H4 (cell line): ENCODE data around the gene SLC4A3. TPM values are rescaled to one million over a fixed set of nuclear protein-coding genes. Genes with fewer than 3 reads are reported as not detected.

Experiments
- DNase-seq: peaks from one replicate; pipeline ENCODE4 v3.0.0-alpha.2; 2015; ENCODE audit warnings: low spot score
- total RNA-seq: library from RNA; depleted of rRNA; stranded (reverse); fragments of >200 nt; shearing (Covaris generic); gene quantifications from 2 replicates; pipeline ENCODE4 v1.2.3, GENCODE V29; 2014

Gene SLC4A3
- total RNA-seq, 1 experiment from 2014 or later: 2.3 TPM

DNA sequence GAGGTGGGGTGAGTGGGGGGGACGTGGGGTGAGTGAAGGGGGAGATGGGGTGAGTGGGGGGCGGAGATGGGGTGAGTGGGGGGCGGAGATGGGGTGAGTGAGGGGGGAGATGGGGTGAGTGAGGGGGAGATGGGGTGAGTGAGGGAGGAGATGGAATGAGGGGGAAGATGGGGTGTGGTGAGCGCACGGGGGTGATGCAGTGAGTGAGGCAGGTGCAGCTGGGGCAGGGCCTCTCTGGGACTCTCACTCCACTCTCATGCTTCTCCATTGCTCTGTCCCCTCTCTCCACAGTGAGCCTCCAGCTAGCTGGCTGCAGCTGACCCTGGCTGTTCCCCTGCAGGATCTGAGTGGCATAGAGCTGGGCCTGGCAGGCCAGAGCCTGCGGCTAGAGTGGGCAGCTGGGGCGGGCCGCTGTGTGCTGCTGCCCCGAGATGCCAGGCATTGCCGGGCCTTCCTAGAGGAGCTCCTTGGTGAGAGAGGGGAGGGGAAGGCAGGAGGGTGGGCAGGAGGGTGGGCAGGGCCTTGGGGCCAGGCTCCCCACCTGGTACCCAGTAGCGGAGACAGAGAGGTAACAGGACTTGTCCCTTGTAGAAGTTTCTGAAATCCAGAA lies 13.9 kb upstream of the SLC4A3 start:
- DNase-seq: no peak

DNA sequence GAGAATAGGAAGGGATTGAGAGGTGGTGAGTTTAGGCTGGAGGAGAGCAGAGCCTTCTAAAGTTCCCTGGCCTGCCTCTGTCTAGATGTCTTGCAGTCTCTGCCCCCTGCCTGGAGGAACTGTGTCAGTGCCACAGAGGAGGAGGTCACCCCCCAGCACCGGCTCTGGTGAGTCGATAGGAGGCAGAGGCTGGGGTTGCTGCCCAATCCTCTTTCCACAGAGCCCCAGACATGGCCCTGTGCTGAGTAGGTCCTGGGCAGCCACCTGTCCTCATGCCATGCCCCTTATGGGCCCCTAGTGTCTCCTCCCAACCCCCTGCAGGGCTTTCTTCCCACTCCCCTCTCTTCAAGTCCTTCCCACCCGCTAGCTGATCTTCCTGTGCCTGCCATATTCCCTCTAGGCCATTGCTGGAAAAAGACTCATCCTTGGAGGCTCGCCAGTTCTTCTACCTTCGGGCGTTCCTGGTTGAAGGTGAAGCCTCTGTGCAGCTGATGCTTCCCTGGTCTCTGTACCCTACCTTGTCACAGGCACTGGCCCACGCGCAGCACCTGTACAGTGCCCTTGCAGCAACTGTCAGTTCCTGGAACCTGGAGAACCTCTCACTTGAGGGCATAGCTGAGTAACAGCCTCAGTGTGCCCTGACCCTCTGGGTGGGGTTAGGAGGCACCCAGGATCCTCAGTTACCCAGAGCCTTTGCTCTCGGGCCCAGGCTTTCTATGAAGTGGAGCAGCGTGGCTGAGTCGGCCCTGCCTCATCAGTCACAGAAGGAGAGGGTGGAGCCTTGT lies 13.2 kb upstream of the SLC4A3 start:
- no peak for DNase-seq

DNA sequence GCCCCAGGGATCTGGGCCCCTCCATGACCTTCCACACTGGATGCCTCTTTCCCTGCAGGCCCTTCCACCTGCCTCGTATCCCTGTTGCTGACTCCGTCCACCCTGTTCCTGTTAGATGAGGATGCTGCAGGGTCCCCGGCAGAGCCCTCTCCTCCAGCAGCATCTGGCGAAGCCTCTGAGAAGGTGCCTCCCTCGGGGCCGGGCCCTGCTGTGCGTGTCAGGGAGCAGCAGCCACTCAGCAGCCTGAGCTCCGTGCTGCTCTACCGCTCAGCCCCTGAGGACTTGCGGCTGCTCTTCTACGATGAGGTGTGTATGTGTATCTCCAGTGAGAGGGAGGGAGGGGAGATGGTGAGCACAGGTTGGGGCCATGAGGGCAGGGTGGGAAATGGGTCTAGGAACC lies 12.4 kb upstream of the SLC4A3 start:
- DNase-seq: no peak

DNA sequence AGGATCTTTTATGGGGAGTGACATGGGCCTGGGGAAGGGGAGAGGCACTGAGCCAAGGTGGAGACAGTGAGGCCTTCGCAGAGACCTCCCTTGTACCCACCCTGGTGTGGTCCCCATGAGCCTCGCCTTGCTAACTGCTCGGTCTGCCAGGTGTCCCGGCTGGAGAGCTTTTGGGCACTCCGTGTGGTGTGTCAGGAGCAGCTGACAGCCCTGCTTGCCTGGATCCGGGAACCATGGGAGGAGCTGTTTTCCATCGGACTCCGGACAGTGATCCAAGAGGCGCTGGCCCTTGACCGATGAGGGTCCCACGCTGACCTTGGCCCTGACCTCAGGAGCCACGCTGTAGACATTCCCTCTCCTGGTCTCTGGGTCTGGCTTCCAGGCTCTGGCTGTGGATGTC lies 11.5 kb upstream of the SLC4A3 start:
- DNase-seq: no peak

DNA sequence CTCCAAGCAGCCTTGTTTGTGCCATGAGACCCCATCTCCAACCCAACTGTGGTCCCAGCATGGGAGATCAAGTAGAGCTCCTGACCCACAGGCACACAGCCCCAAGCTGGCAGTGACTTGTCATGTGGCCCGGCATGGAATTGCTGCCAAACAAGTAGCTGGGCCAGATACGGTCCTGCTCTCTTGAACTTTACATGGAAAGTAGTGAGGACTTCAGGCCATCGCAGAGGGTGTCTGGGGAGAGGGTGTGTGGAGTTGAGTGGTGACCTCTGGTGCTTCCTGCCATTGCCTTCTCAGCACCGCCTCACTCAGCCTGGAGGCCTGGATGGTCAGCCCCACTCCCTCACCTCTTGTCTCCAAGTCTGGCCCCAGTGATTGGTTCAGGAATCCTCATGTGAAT lies 10.9 kb upstream of the SLC4A3 start:
- no peak for DNase-seq

DNA sequence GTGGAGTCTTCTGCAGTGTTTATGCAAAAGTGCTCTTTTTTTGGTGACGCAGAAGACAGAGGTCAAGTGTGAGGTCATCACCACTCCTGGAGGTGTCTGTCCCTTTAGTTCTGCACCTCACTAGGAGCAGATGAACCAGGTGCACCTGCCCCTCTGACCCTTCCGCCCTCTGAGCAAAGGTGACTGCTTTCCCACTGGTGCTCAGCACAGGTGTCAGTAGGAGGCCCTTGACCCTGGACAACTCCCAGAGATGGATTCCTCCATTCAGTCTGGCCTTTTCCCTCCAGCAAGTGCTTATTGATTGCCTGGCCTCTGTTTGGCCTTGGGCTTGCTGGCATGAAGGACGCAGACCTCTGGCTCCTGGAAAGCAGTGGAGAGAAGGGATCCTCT lies 8.7 kb upstream of the SLC4A3 start:
- DNase-seq: no peak

DNA sequence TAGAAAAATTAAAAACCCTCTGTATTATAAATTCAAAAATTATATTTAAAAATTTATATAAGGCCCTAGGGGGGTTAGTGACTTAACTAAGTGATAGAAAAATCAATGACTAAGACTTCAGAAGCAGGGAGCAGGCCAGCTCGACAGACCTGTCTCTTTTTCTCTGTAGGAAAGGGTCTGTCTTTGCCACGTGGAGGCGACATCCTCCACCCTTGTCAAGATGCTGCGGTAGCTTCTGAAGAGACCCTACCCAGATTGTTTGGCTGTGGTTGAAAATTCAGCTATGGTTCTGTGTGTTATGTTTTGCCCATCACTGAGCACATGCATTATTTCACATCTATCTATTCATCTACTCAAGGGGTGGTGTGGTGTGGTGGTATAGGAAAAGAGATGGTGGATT lies 8.2 kb upstream of the SLC4A3 start:
- DNase-seq: no peak

DNA sequence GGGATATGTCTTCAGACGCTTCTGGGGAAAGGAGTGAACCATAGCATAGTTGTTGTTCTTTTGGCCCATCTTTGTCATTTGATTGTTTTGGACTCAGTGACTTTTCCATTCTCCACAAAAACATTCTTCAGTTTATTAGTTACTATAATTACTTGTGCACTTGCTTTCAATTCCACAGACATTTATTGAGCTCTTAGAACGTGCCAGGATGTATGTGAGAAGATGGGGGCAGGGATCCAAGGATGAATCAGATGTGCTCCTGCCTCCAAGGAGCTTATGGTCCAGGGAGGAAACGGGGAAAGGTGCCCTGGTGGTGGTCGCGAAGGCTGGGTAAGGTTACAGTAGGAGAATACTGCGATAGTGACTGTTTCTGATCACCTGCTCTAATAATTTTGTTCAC lies 6.9 kb upstream of the SLC4A3 start:
- DNase-seq: no peak

DNA sequence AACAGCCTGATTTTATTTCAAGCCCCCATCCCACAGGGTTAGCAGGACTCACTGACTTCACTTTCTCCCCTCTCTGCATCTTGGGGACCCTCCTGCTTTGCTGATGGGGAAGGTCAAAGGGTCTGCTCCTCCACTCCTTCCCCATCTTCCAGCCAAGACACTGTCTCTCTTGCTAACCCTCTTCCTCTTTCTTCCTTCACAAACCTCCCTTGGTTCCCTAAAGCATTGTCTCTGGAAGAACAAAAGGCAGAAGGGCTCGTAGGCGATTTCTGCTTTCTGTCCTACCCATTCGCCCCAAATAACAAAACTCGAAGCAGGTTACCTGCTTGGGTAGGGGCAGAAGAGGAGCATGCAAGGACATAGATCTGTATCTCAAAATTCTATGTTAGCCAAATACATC lies 5.5 kb upstream of the SLC4A3 start:
- no peak for DNase-seq

DNA sequence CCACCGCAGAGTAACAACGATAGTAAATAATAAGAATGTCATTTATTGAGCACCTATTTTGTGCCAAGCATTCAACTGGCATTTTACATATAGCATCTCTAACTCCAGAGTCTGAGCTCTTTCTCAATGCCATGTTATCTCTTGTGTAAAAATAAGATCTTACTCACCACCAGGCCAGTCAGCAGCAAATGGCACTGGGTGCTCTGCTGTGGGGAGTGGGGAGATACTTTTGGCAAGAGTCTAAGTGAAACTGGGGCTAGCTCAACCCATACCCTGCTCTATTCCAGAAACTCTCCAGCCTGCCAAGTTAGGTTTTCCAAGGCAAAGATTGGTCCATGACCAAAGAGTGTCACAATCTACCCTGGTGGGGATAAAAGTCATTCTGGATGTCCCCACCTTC lies 5.0 kb upstream of the SLC4A3 start:
- no peak for DNase-seq

DNA sequence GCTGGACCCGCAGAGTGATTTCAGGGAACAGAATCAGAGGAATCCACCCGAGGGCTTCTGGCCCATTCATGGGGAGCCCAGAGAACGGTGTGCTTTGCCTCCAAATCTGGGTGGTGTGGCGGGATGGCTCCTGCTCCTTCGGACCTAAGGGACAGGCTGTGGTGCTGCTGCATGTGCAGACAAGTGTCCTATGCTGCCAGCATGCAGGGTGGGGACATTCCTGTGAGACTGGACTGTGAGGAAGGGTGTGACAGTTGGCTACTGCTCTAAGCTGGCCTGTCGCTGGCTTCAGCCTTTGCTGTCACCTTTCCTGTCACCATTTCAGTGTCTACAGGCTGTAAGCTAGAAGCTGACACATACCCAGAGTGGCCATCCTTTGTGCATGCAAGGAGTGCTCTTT lies 2.9 kb upstream of the SLC4A3 start:
- no peak for DNase-seq

DNA sequence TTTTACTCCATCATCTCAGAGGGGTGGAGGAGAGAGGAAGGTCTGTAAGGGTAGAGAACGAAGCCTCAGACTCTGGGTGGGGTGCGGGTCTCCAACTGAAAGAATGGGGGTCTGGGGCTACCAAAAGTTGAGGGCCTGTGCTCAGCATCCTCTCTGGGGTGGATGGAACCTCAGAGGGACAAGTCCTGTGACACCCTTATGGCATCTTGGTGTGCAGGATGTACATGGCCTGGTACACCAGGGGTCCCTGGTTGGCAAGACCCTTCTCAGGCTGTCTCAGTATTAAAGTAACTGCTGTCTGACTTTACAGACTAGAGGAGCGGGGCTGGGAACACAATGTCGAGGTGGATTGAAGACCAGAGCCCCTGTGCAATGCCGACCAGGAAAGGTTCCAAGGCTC lies 2.3 kb upstream of the SLC4A3 start:
- no peak for DNase-seq

DNA sequence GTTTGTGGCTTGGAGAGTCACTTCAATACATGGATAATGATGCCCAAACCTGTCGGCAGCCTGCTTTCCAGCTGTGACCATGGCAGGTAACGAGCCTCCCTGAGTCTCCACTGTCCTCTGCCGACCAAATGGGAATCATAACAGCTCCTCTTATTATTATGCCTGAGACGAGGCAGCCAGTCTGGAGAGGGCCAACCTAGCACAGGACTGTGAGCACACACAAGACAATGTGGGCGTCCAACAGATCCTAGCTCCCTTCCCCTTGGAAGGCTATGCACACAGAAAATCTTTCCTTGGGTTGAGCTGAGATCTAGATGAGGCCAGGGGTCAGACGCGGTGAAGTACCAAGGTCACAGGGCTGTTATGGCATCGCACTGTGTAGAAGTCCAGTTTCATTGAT lies 890 bp upstream of the SLC4A3 start:
- DNase-seq: no peak

DNA sequence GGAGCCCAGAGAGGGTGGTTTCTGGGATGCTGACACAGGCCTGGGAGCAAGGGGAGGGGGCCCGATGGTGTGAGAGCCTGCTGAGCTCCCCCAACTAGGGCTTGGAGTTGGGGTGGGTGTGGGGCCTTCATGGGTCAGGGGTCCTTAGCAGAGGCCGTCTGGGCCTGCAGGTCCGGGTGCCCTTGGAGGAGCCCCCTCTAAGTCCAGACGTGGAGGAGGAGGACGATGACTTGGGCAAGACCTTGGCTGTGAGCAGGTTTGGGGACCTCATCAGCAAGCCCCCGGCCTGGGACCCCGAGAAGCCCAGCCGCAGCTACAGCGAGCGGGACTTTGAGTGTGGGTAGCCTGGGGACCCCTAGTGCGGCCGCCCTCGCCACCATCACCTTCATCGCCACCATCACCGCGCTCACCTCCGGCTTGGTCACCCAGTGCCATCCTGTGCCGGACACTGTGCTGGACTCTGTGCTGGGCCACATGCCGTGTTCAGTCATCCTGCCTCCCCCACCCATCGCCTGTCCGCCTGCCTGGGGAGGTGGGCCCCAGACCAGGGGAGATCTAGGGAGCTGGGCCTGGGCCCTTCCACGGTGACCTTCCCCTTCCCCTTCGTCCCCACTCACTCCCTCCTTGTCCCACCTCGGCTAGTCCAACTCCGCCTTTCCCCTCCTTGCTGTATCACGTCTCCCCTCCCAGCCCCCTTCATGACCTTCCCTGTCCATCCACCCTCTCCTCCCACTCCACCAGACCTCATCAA lies 980 bp downstream of the SLC4A3 start:
- DNase-seq: no peak

DNA sequence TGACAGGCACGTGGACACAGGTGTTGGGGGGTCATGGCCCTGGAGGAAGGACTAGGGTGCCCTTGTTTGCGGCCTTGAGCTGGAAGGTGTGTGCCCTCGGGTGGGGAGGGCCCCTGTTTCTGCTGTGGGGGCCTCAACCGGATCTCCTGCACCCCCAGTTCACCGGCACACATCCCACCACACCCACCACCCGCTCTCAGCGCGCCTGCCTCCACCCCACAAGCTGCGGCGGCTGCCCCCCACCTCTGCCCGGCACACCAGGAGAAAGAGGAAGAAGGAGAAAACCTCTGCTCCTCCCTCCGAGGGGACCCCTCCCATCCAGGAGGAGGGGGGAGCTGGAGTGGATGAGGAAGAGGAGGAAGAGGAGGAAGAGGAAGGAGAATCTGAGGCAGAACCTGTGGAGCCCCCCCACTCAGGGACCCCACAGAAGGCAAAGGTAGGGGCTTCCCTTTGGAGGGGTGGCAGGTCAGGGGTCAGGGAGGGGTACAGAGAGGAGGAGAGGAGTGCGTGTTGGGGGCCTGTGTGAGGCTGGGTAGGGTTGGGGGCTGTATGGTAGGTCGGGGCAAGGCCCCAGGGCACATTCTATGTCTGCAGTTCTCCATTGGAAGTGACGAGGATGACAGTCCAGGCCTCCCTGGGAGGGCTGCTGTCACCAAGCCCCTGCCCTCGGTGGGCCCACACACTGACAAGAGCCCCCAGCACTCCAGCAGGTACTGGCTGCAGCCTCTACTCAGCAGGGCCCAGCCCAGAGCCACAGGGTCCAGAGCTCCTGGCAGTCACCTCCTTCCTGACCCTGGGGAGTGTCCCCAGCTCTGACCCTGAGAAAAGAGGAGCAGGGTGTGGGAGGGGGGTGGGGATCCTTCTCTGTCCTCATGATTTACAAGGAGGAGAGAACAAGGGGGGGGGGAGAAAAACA lies 1.8 kb downstream of the SLC4A3 start:
- DNase-seq: no peak

DNA sequence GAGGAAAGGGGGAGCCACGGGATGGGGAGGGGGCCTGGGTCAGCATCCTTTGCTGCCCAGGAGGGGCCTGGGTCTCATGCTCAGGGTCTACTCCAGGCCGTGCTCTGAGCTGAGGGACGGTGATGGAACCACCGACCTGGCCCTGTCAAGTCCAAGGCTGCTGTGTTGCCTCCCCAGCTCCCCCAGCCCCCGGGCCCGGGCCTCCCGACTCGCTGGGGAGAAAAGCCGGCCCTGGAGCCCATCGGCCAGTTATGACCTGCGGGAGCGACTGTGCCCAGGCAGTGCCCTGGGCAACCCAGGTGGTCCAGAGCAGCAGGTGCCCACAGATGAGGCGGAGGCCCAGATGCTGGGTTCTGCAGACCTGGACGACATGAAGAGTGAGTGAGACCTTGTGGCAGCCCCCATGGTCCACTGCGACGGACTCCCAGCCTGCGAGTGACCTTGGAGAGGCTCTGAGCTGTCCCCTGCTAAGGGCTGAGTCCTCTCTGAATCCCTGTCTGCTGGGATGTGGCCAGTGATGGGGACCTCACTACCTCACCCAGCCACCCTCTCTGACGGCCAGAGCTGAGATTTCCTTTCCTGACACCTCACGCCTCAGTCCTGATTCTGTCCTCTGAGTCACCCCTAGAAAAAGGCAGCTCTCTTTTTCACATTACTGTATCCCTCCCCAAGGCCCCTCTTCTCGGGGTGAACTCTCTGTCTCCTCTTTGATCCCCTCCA lies 2.7 kb downstream of the SLC4A3 start:
- DNase-seq: no peak

DNA sequence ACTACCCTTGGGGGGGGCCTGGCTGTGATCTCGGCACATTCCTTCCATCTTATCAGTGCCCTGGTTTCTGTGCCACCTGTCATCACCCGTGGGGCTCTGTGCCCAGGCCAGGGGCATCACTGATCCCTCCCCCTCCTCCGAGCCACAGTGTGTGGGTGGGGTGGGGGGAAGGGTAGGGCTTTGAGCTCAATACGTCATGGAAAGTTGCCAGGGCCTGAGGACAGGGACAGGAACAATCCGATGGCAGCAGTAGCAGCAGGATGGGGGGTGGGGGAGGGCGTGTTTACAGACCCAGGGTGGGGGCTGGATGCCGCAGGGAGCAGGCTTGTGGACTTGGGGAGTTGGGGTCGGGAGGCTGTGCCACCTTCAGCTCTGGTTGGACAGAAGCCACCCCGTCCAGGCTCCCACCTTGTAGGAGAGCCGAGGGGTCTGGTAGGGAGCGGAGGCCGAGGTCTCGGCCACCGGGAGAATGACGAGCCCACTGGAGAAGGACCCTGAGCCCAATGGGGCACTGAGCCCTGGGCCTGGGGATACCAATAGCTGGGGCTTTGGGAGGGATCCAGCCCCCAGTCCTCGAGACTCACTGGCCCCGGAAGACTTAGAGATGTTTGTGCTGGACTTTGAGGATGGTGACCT lies 3.5 kb downstream of the SLC4A3 start:
- DNase-seq: no peak

DNA sequence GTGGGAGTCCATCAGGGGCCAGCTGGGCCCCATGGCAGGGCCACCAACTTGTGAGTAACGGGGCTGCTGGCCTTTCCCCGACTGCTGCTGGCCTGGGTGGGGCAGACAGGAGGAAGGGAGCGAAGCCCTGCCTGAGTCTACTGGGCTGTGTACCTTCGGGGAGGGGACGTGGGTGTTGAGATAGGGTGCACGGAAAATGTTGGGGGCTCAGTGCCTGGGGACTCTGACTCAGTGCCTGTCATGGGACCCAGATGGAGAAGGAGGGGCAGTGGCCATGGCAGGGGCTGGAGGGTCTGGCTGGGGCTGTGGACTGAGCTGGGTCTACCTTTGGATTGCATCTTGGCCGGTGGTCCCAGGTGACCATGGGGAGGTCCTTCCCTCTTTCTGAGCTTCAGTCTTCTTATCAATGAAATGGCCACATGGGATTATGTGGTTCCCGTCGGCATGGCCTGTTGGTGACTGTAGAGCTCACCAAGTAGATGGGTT lies 4.0 kb downstream of the SLC4A3 start:
- DNase-seq: no peak

DNA sequence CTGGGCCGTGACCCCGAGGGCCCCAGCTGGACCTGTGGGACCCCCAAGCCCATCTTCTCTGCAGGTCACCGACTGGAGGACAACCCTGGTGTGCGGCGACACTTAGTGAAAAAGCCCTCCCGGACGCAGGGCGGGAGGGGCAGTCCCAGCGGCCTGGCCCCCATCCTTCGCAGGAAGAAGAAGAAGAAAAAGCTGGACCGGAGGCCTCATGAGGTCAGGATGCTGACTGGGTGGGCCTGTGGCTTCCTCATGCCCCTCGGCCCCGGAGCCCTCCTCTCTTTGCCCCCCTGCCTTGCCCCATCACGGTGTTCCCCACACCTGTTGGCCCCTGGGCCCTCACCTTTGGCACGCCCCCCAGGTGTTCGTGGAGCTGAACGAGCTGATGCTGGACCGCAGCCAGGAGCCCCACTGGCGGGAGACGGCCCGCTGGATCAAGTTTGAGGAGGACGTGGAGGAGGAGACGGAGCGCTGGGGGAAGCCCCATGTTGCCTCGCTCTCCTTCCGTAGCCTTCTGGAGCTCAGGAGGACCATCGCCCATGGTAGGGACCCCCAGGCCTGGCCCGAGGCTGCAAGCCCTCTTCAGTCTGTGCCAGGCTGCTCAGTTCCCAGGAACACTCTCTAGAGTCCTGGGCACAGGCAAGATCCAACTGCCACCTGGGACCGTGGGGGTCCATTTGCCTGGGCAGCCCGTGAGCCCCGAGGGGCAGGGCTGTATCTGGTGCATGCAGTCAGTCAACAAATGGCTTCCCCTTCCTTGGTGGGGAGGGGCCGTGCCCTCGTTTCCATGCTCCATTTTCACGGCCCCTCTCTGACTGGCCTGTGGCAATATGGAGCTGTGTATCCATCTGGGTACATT lies 4.7 kb downstream of the SLC4A3 start:
- DNase-seq: no peak

DNA sequence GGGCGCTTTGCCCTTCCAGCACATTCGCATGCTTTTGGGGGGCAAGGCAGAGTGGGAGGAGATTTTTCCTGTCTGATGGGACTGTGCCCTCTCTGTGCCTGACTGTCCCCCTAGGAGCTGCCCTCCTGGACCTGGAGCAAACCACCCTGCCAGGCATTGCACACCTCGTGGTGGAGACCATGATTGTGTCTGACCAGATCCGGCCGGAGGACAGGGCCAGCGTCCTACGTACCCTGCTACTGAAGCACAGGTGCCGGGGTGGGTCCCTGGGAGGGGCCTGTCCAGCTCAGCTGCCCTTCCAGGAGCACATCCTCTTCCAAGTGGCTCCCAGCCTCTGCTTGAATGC lies 5.3 kb downstream of the SLC4A3 start:
- DNase-seq: no peak
